Osteoblast (primary cell): ENCODE results near the gene GRIK4. TPM values are rescaled to one million over a fixed set of nuclear protein-coding genes. Genes with fewer than 3 reads are reported as not detected.

Experiments
- DNase-seq: peaks from one replicate; pipeline ENCODE4 v3.0.0; 2011; ENCODE audit warnings: low spot score, mixed read lengths; ENCODE audit not compliant: insufficient read length; ENCODE audit errors: missing footprints
- H2AFZ ChIP-seq: 2 replicates; pipeline ENCODE4 v1.6.0; 2011; ENCODE audit warnings: mild to moderate bottlenecking, low read length
- H3K27ac ChIP-seq: 2 replicates; pipeline ENCODE4 v1.5.1; 2011; ENCODE audit warnings: mild to moderate bottlenecking, low read depth, low read length, moderate library complexity
- H3K27me3 ChIP-seq: 2 replicates; pipeline ENCODE4 v1.6.0; 2012; ENCODE audit warnings: mild to moderate bottlenecking, control low read depth, inconsistent platforms, low read length, moderate library complexity; ENCODE audit not compliant: insufficient read depth
- H3K36me3 ChIP-seq: 2 replicates; pipeline ENCODE4 v1.5.1; 2011; ENCODE audit warnings: mild to moderate bottlenecking, low read length, control low read depth, moderate library complexity; ENCODE audit not compliant: insufficient read depth
- H3K4me1 ChIP-seq: 2 replicates; pipeline ENCODE4 v1.5.1; 2011; ENCODE audit warnings: mild to moderate bottlenecking, low read length, control low read depth, moderate library complexity; ENCODE audit not compliant: insufficient read depth
- H3K4me2 ChIP-seq: 2 replicates; pipeline ENCODE4 v1.6.0; 2011; ENCODE audit warnings: mild to moderate bottlenecking, low read length; ENCODE audit not compliant: insufficient read depth
- H3K4me3 ChIP-seq: fragments of 200-600 bp; sonication (generic); 3 replicates; pipeline ENCODE4 v1.5.1; 2012; ENCODE audit warnings: mild to moderate bottlenecking, low read length, inconsistent platforms; ENCODE audit not compliant: insufficient read depth
- H3K79me2 ChIP-seq: 2 replicates; pipeline ENCODE4 v1.6.0; 2012; ENCODE audit warnings: mild to moderate bottlenecking, low read length, control low read depth, inconsistent platforms; ENCODE audit not compliant: insufficient read depth
- H3K9me3 ChIP-seq: 2 replicates; pipeline ENCODE4 v1.5.1; 2011; ENCODE audit warnings: low read depth, low read length, control low read depth
- H4K20me1 ChIP-seq: 2 replicates; pipeline ENCODE4 v1.6.0; 2012; ENCODE audit warnings: mild to moderate bottlenecking, low read length, control low read depth; ENCODE audit not compliant: insufficient read depth
- CTCF ChIP-seq: IDR thresholded peaks from 2 replicates; pipeline ENCODE4 v1.5.1; 2011; ENCODE audit warnings: mild to moderate bottlenecking, low read depth, low read length, moderate library complexity; ENCODE audit errors: extremely low read depth
- total RNA-seq: library from RNA; depleted of rRNA; stranded (reverse); fragments of >200 nt; gene quantifications from 2 replicates; pipeline ENCODE4 v1.2.3, GENCODE V29; 2012

The GRIK4 gene
- total RNA-seq, 1 donor, result under 0.01 TPM

- no peak overlapping the region for H3K4me2 ChIP-seq
- no peaks in the 10 kb centered on the region for H3K9me3 ChIP-seq
- no peak overlapping the region for H3K27ac ChIP-seq
- peak; percentile 27 for DNase-seq
- H3K27me3 ChIP-seq, result no peaks in the 10 kb centered on the region
- no peaks in the 10 kb centered on the region for H3K79me2 ChIP-seq
- H4K20me1 ChIP-seq, result no peaks in the 10 kb centered on the region
- H3K4me3 ChIP-seq, result no peak overlapping the region
- H2AFZ ChIP-seq, result no peak overlapping the region
- H3K4me1 ChIP-seq, result no peaks in the 10 kb centered on the region
- no peaks in the 10 kb centered on the region for H3K36me3 ChIP-seq
- TF ChIP-seq CTCF, result no peak
Observed at GRCh38 chr11:120853435-120853834, 341.9 kb downstream of the GRIK4 start.

DNA sequence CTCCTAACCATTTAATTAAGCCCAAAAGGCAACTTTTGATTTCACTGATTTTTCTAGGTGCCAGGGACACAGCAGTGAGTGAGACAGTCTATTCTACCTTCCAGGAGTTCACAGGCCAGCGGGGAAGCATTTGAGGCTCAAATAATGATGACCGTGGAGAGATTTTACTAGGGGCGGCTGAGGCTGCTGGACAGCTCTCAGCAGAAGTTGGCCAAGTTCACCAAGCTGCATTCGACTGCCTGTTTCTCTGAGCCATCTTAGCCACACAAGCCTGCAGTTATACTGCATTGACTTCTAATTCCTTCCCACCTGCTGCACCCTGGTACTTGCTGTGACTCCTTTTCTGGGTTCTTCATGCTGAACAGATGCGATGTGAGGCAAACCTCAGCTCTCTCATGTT lies 343.4 kb downstream of the GRIK4 start:
- no peaks in the 10 kb centered on the region for H3K9me3 ChIP-seq
- H3K4me3 ChIP-seq, result no peak overlapping the region
- peak; percentile 10 for DNase-seq
- H3K4me2 ChIP-seq, result no peak overlapping the region
- no peaks in the 10 kb centered on the region for H3K27me3 ChIP-seq
- TF ChIP-seq CTCF, result no peak
- no peaks in the 10 kb centered on the region for H4K20me1 ChIP-seq
- no peaks in the 10 kb centered on the region for H3K79me2 ChIP-seq
- no peak overlapping the region for H2AFZ ChIP-seq
- no peaks in the 10 kb centered on the region for H3K36me3 ChIP-seq
- no peaks in the 10 kb centered on the region for H3K4me1 ChIP-seq
- H3K27ac ChIP-seq, result no peak overlapping the region

- Histone ChIP-seq H3K4me3 (no peak overlapping the region), H3K4me2 (no peak overlapping the region), H3K79me2 (no peaks in the 10 kb centered on the region), H4K20me1 (no peaks in the 10 kb centered on the region), H3K4me1 (no peaks in the 10 kb centered on the region), H3K27ac (no peak overlapping the region), H3K9me3 (no peaks in the 10 kb centered on the region), H3K27me3 (no peaks in the 10 kb centered on the region), H3K36me3 (no peaks in the 10 kb centered on the region), H2AFZ (no peak overlapping the region)
- TF ChIP-seq CTCF, result no peak
- DNase-seq, result peak; percentile 48
Observed at GRCh38 chr11:120857508-120857907, 346.0 kb downstream of the GRIK4 start.

DNA sequence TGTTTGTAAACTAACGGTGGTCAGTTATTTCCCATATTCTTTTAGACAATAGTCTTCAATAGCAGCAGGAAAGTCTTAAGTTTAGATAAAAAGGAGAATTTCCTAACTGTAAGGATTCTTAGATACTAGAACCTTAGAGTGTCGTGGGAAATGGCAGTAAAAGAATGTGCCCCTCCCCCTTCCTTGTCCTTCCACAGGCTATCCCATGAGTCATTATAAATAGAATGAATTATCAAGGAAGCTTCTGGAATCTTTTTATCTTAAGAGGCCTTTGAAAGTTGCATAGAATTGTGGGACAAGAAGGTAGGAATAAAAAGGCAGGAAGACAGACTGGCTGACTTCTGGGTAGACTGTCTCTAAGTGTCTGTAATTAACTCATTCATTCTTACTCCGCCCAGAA lies 347.2 kb downstream of the GRIK4 start:
- no peak overlapping the region for H3K4me3 ChIP-seq
- H3K27me3 ChIP-seq, result no peaks in the 10 kb centered on the region
- no peaks in the 10 kb centered on the region for H3K9me3 ChIP-seq
- no peaks in the 10 kb centered on the region for H3K36me3 ChIP-seq
- no peak for TF ChIP-seq CTCF
- no peak overlapping the region for H3K4me2 ChIP-seq
- no peak overlapping the region for H3K27ac ChIP-seq
- H3K79me2 ChIP-seq, result no peaks in the 10 kb centered on the region
- no peak overlapping the region for H2AFZ ChIP-seq
- H4K20me1 ChIP-seq, result no peaks in the 10 kb centered on the region
- peak; percentile 26 for DNase-seq
- no peaks in the 10 kb centered on the region for H3K4me1 ChIP-seq
